SK-N-SH treated with all-trans-retinoic acid at 6 μM for 48 hours (cell line): Measurements from ENCODE around the gene RBM34.

Experiments used
- ATAC-seq: fragments of 200-7000 bp; cut with Tn5 transposase; 3 replicates; pipeline ENCODE4 v1.9.1; 2020; ENCODE audit warnings: mild to moderate bottlenecking, moderate library complexity
- BACH2 ChIP-seq: fragments of 250-450 bp; sonication (Bioruptor Pico); IDR thresholded peaks from 2 replicates; pipeline ENCODE4 v1.9.0; 2021; ENCODE audit warnings: mild to moderate bottlenecking, borderline replicate concordance
- CSDC2 ChIP-seq: fragments of 250-450 bp; sonication (Bioruptor Pico); IDR thresholded peaks from 2 replicates; pipeline ENCODE4 v1.5.0; 2020; ENCODE audit warnings: mild to moderate bottlenecking, moderate library complexity
- ESRRG ChIP-seq: fragments of 250-450 bp; sonication (Bioruptor Pico); IDR thresholded peaks from 2 replicates; pipeline ENCODE4 v1.6.1; 2021; ENCODE audit warnings: mild to moderate bottlenecking
- GLIS3 ChIP-seq: fragments of 250-450 bp; sonication (Bioruptor Pico); IDR thresholded peaks from 2 replicates; pipeline ENCODE4 v1.5.0; 2020; ENCODE audit warnings: mild to moderate bottlenecking, moderate library complexity
- ISL1 ChIP-seq: fragments of 250-450 bp; sonication (Bioruptor Pico); IDR thresholded peaks from 2 replicates; pipeline ENCODE4 v2.1.2; 2022; ENCODE audit warnings: mild to moderate bottlenecking, moderate library complexity
- OSR1 ChIP-seq: fragments of 250-450 bp; sonication (Bioruptor Pico); IDR thresholded peaks from 2 replicates; pipeline ENCODE4 v1.8.0; 2022; ENCODE audit warnings: moderate library complexity, mild to moderate bottlenecking, inconsistent platforms
- PPARA ChIP-seq: fragments of 250-450 bp; sonication (Bioruptor Pico); IDR thresholded peaks from 2 replicates; pipeline ENCODE4 v1.5.0; 2020; ENCODE audit warnings: mild to moderate bottlenecking, borderline replicate concordance
- RARB ChIP-seq: fragments of 250-450 bp; sonication (Bioruptor Pico); IDR thresholded peaks from 2 replicates; pipeline ENCODE4 v1.8.0; 2021; ENCODE audit warnings: mild to moderate bottlenecking, moderate library complexity
- SNAI2 ChIP-seq: fragments of 250-450 bp; sonication (Bioruptor Pico); IDR thresholded peaks from 2 replicates; pipeline ENCODE4 v1.5.0; 2020; ENCODE audit warnings: mild to moderate bottlenecking, moderate library complexity
- TCF4 ChIP-seq: fragments of 250-450 bp; sonication (Bioruptor Pico); IDR thresholded peaks from 2 replicates; pipeline ENCODE4 v1.8.0; 2021; ENCODE audit warnings: mild to moderate bottlenecking, moderate library complexity, borderline replicate concordance
- TOX ChIP-seq: fragments of 250-450 bp; sonication (Bioruptor Pico); IDR thresholded peaks from 2 replicates; pipeline ENCODE4 v1.8.0; 2021; ENCODE audit warnings: mild to moderate bottlenecking, moderate library complexity, borderline replicate concordance
- ZC3H10 ChIP-seq: fragments of 250-450 bp; sonication (Bioruptor Pico); IDR thresholded peaks from 2 replicates; pipeline ENCODE4 v1.5.1; 2021; ENCODE audit warnings: mild to moderate bottlenecking, moderate library complexity
- ZFP3 ChIP-seq: fragments of 250-450 bp; sonication (Bioruptor Pico); IDR thresholded peaks from 2 replicates; pipeline ENCODE4 v1.5.0; 2020; ENCODE audit warnings: mild to moderate bottlenecking, moderate library complexity
- ZFP30 ChIP-seq: fragments of 450-650 bp; formaldehyde crosslinking; IDR thresholded peaks from 2 replicates; pipeline ENCODE4 v1.5.0; 2022; ENCODE audit warnings: mild to moderate bottlenecking, moderate library complexity
- ZNF565 ChIP-seq: fragments of 450-650 bp; formaldehyde crosslinking; conservative IDR thresholded peaks from 2 replicates; pipeline ENCODE4 v1.5.0; 2020; ENCODE audit warnings: low read depth, mild to moderate bottlenecking, moderate library complexity
- ZNF70 ChIP-seq: fragments of 450-650 bp; formaldehyde crosslinking; IDR thresholded peaks from 2 replicates; pipeline ENCODE4 v1.5.0; 2020; ENCODE audit warnings: mild to moderate bottlenecking, moderate library complexity
- ZNF8 ChIP-seq: fragments of 450-650 bp; formaldehyde crosslinking; IDR thresholded peaks from 2 replicates; pipeline ENCODE4 v1.5.0; 2020; ENCODE audit warnings: mild to moderate bottlenecking, moderate library complexity
- TF ChIP-seq, protein P1 (sequence below): fragments of 250-450 bp; sonication (Bioruptor Pico); IDR thresholded peaks from 2 replicates; pipeline ENCODE4 v1.5.1; 2020; ENCODE audit warnings: low read depth, mild to moderate bottlenecking, moderate library complexity
- TF ChIP-seq, protein P2 (sequence below): fragments of 250-450 bp; sonication (Bioruptor Pico); IDR thresholded peaks from 2 replicates; pipeline ENCODE4 v1.5.1; 2021; ENCODE audit warnings: mild to moderate bottlenecking, moderate library complexity
- TF ChIP-seq, protein P3 (sequence below): fragments of 250-450 bp; sonication (Bioruptor Pico); IDR thresholded peaks from 2 replicates; pipeline ENCODE4 v1.8.0; 2021; ENCODE audit warnings: low read depth, mild to moderate bottlenecking, moderate library complexity, borderline replicate concordance

The RBM34 gene

DNA sequence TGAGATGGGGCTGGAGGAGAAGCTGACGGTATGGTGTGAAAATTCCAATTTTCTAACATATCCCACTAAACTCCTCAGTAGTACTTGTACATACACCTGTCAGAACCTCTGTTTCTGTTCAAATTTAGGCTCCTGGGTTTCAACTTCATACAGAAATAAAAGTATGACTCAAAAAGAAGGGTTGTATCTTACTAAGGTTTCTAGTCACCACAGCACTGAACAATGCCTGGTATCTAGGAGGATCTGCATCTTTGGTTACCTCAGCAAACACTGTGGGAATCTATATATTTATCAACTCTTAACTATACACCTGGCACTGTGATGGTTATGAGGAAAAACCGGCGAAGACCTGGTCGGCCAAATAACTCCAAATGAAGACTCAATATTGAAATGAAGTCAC lies 13.8 kb downstream of the RBM34 start (continued):
- TF ChIP-seq, protein P1, sequence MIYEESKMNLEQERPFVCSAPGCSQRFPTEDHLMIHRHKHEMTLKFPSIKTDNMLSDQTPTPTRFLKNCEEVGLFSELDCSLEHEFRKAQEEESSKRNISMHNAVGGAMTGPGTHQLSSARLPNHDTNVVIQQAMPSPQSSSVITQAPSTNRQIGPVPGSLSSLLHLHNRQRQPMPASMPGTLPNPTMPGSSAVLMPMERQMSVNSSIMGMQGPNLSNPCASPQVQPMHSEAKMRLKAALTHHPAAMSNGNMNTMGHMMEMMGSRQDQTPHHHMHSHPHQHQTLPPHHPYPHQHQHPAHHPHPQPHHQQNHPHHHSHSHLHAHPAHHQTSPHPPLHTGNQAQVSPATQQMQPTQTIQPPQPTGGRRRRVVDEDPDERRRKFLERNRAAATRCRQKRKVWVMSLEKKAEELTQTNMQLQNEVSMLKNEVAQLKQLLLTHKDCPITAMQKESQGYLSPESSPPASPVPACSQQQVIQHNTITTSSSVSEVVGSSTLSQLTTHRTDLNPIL (CRISPR knock-in tag) = no peak
- TF ChIP-seq SNAI2 (CRISPR knock-in tag) (no peak), BACH2 (no peak), TCF4 (CRISPR knock-in tag) (no peak), TOX (CRISPR knock-in tag) (no peak), ZNF70 (no peak)
- TF ChIP-seq, protein P2, sequence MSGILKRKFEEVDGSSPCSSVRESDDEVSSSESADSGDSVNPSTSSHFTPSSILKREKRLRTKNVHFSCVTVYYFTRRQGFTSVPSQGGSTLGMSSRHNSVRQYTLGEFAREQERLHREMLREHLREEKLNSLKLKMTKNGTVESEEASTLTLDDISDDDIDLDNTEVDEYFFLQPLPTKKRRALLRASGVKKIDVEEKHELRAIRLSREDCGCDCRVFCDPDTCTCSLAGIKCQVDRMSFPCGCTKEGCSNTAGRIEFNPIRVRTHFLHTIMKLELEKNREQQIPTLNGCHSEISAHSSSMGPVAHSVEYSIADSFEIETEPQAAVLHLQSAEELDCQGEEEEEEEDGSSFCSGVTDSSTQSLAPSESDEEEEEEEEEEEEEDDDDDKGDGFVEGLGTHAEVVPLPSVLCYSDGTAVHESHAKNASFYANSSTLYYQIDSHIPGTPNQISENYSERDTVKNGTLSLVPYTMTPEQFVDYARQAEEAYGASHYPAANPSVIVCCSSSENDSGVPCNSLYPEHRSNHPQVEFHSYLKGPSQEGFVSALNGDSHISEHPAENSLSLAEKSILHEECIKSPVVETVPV = no peak

DNA sequence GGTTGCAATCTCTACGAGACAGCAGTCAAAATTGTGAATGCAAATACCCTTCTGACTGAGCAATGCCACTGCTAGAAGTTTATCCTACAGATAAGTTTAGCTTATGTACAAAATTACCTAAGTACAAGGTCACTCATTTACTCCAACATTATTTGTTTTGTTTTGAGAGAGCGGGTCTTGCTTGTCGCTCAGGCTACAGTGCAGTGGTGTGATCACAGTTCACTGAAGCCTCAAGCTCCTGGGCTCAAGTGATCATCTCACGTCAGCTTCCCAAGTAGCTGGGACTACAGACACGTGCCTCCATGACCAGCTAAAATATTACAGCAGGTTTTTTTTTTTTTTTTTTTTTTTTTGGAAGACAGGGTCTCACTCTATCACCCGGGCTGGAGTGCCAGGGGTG lies 15.4 kb downstream of the RBM34 start:
- ATAC-seq = no peak
- TF ChIP-seq ZFP30 (no peak), TCF4 (CRISPR knock-in tag) (no peak), OSR1 (CRISPR knock-in tag) (no peak), CSDC2 (CRISPR knock-in tag) (no peak), RARB (CRISPR knock-in tag) (no peak), GLIS3 (CRISPR knock-in tag) (no peak), ZC3H10 (CRISPR knock-in tag) (no peak), ZNF565 (CRISPR knock-in tag) (no peak), PPARA (CRISPR knock-in tag) (no peak), SNAI2 (CRISPR knock-in tag) (no peak), TOX (CRISPR knock-in tag) (no peak), ZFP3 (CRISPR knock-in tag) (no peak), ESRRG (CRISPR knock-in tag) (no peak), ZNF70 (no peak), BACH2 (no peak), ISL1 (CRISPR knock-in tag) (no peak), ZNF8 (CRISPR knock-in tag) (no peak)
- TF ChIP-seq, protein P3, sequence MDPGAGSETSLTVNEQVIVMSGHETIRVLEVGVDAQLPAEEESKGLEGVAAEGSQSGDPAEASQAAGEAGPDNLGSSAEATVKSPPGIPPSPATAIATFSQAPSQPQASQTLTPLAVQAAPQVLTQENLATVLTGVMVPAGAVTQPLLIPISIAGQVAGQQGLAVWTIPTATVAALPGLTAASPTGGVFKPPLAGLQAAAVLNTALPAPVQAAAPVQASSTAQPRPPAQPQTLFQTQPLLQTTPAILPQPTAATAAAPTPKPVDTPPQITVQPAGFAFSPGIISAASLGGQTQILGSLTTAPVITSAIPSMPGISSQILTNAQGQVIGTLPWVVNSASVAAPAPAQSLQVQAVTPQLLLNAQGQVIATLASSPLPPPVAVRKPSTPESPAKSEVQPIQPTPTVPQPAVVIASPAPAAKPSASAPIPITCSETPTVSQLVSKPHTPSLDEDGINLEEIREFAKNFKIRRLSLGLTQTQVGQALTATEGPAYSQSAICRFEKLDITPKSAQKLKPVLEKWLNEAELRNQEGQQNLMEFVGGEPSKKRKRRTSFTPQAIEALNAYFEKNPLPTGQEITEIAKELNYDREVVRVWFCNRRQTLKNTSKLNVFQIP = no peak

DNA sequence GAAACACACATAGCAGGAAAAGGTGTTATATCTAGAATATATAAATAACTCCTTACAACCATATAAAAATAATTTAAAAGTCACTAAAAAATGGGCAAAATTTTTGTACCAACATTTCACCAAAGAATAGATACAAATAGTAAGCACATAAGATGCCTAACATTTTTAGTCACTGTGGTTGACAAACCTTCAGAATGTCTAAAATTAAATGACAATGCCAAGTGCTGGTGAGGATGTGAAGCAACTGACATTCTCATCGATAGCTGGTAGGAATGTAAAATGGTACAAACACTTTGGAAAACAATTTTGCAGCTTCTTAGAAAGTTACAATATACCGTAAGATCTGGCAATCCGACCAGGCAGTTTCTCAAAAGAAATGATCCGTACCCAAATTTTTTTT lies 18.1 kb downstream of the RBM34 start:
- no peak for ATAC-seq
- TF ChIP-seq BACH2 (no peak), ZFP3 (CRISPR knock-in tag) (no peak), ZFP30 (no peak), TCF4 (CRISPR knock-in tag) (no peak), ESRRG (CRISPR knock-in tag) (no peak), ZNF8 (CRISPR knock-in tag) (no peak)
- TF ChIP-seq, protein P2 = no peak

DNA sequence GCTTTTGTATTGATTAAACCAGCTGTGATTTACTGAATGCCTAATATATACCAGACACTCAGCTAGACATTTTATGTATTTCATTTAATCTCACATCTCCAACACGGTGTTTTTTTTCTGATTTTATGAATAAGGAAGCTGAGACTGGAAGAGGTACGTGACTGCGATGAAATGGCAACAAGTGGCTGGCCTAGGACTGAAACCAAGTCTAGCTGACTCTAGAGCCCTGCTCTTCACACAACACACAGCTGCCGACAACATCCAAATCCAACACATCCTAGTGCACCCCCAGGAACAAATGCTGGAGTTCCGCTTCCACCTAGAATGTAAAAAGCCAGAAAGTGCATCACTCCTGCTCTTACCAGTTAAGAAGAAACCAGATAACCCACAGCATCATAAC lies 21.7 kb downstream of the RBM34 start:
- TF ChIP-seq TCF4 (CRISPR knock-in tag) (no peak), PPARA (CRISPR knock-in tag) (no peak), SNAI2 (CRISPR knock-in tag) (no peak), ISL1 (CRISPR knock-in tag) (no peak), ZNF565 (CRISPR knock-in tag) (no peak), ZFP30 (no peak), OSR1 (CRISPR knock-in tag) (no peak)
- TF ChIP-seq, protein P2 = no peak
- ATAC-seq = no peak
